C4-2B (cell line): ENCODE data around the gene VAT1.
"Not testable (repeated sequence)": the region's sequence is repeated elsewhere in the genome, so short reads cannot be mapped to it uniquely, and the experiment has no call there.

Experiments
- CTCF ChIP-seq: fragments of 450-650 bp; conservative IDR thresholded peaks from 2 replicates; pipeline ENCODE4 v1.5.1; 2017; ENCODE audit warnings: mild to moderate bottlenecking
- ZFX ChIP-seq: fragments of 450-650 bp; IDR thresholded peaks from 2 replicates; pipeline ENCODE4 v1.6.1; 2017

GRCh38 chr17:42975701-42976100 lies 46.5 kb downstream of the VAT1 start:
- TF ChIP-seq CTCF, ZFX: not testable (repeated sequence)
